ENCODE measurements around the gene ZSCAN5A. TPM values are rescaled to one million over a fixed set of nuclear protein-coding genes. Genes with fewer than 3 reads are reported as not detected.
A peak's percentile ranks its signal among the peaks of the same experiment; 100 is the strongest.

ZSCAN5A gene
- total and polyA plus RNA-seq, 2 of the 13 experiments (the other 11 are each of a cell fraction or from before 2014, with no cell fraction given), result 9.5 to 17.8 TPM

GRCh38 chr19:56314381-56315076 is at the start of gene ZSCAN5A (continued):
- TF ChIP-seq PRDM15 (CRISPR knock-in tag; IDR thresholded peaks at IDR 0.05) (no peak), UBTF (CRISPR knock-in tag; IDR thresholded peaks at IDR 0.05) (0 out of 2 replicates have a peak, but pooled peaks have one; percentile 6), KDM5A (IDR thresholded peaks at IDR 0.05; ENCODE audit: borderline replicate concordance, low read length) (peak; percentile 87; the same call in 1 of the 2 replicates), ZFP62 (CRISPR knock-in tag; IDR thresholded peaks at IDR 0.05) (no peak), ZNF740 (CRISPR knock-in tag; IDR thresholded peaks at IDR 0.05) (no peak), ZNF580 (CRISPR knock-in tag; IDR thresholded peaks at IDR 0.05; ENCODE audit: borderline replicate concordance, low read depth) (no peak), HNF1A (IDR thresholded peaks at IDR 0.05; ENCODE audit: low read depth) (no peak), HNF1A (CRISPR knock-in tag; IDR thresholded peaks at IDR 0.05; ENCODE audit: borderline replicate concordance) (0 out of 2 replicates have a peak, but pooled peaks have one; percentile 2), SPEN (CRISPR knock-in tag; IDR thresholded peaks at IDR 0.05; ENCODE audit: low read depth) (peak; percentile 19; the same call in 1 of the 2 replicates), TCF7L2 (IDR thresholded peaks at IDR 0.05; ENCODE audit: low read depth, low read length) (no peak), E2F5 (CRISPR knock-in tag; conservative IDR thresholded peaks at IDR 0.05) (no peak), ZNF839 (CRISPR knock-in tag; IDR thresholded peaks at IDR 0.05; ENCODE audit: borderline replicate concordance) (peak; percentile 100), ZNF441 (CRISPR knock-in tag; IDR thresholded peaks at IDR 0.05; ENCODE audit: borderline replicate concordance) (0 out of 2 replicates have a peak, but pooled peaks have one; percentile 24), NCOR1 (IDR thresholded peaks at IDR 0.05; ENCODE audit: borderline replicate concordance, low read length) (peak; percentile 29; the same call in 1 of the 2 replicates), SP5 (CRISPR knock-in tag; IDR thresholded peaks at IDR 0.05; ENCODE audit: borderline replicate concordance, low read depth) (no peak; the same call in 1 of the 2 replicates), PRMT3 (CRISPR knock-in tag; IDR thresholded peaks at IDR 0.05; ENCODE audit: borderline replicate concordance, low read depth) (no peak)

Measured in HepG2 (cell line).